HG03575 (cell line): ENCODE measurements around the gene TIAM2.

Experiments
- ATAC-seq: cut with Tn5 transposase; IDR thresholded peaks from one replicate; pipeline ENCODE4 v1.9.1; 2021; ENCODE audit not compliant: unreplicated experiment, insufficient number of reproducible peaks, low FRiP score; ENCODE audit errors: extremely low read depth

The TIAM2 gene

DNA sequence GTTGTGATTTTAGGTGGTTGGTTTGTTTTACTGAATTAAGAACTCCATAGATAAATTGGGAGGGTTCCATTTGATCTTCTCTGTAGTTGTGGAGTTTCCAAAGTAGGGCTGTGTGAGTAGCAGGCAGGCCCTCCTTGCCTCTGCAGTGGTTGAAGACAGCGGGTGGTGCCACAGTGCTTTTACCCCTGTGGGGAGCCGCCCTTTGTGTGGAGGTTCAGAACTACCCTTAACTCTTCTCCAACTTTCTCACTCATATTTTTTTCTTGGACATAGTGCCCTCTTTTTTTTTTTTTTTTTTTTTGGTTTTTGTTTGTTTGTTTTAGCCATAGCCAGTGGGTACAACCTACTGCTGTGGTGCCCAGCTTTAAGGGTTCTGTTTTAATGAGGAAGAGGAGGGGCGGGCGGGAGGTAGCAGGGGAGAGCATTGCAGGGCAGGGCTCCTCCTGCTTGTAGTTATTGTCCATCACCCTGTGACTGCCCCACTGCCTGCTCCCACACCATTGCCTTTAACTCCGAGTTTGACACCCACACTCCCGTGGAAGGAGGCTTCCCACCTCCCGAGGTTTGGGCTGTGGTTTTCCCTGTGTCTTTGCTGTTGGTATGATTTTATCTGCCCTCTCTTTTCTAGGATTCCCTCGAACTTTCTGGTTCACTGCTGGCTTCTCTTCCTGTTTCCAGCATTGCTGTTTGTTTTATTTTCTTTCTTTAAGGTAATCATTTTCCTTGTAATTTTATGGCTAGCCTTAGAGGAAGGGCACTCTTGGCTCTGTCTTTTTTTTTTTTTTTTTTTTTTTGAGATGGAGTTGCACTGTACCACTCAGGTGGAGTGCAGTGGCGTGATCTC, 50.7 kb downstream of the TIAM2 start:
- no peak for ATAC-seq

DNA sequence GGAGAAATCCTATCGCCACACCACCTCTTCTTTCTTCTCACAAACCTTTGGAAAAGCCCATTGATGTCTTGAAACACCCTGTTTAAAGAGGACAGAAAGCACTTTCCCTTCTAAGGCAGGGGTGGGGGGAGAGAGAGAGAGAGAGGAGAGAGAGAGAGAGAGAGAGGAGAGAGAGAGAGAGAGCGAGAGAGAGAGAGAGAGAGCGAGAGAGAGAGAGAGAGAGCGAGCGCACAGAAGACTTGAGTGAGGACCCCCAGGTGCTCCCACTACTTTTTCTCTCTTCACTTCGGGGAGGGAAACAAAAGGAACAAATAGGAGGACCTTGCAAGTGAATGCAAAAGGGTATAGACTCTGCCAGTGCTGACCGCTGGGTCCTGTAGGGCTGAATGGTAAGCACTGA, 52.4 kb downstream of the TIAM2 start:
- ATAC-seq: no peak

DNA sequence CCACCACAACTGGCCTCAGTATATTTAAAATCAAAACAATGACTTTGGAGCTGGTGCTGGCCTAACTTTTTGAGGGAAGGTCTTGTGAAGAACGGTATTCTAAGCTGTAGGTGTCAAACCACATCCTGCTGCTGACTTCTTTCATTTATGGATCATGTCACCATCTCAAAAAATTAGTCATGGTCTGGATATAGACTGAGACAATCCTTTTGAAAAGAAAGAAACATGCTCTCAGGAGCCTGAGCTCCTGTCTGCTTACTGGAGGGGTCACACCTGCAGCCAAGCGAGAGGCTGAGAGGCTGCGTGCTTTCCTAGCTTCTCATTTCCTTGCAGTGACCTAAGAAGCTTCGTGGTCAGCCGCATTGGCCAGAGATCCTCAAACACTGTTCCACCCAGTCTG, 55.2 kb downstream of the TIAM2 start:
- peak; percentile 95 for ATAC-seq

DNA sequence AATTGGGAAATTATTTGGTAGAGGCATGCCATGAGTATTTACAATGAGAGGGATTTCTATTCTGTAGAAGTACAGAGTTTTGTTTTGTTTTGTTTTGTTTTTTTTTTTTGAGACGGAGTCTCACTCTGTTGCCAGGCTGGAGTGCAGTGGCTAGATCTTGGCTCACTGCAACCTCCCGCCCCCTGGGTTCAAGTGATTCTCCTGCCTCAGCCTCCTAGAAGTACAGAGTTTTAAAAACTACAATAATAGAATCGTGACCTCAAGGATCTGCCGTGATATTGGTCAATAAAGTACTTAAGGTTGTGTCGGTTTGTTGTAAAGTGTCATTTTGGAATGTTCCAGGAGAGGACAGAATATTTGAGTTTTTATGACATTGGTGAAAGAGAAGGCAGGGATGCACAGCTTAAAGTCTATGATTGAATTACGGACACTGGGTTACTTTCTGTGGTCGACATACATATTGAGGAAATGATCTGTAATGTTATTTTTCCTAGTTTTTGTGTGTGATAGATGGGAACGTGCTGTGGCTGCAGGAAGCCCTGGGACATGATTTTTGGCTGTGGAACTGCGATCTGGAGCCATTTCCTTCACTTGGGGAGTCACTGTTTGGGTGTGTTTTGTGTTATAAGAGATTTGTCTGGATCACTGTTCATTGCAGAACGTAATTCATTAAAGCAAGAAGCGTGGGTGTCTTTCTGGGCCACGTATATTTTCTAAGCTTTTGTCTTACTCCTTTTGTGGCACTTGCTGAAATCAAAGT, 59.6 kb downstream of the TIAM2 start:
- no peak for ATAC-seq

DNA sequence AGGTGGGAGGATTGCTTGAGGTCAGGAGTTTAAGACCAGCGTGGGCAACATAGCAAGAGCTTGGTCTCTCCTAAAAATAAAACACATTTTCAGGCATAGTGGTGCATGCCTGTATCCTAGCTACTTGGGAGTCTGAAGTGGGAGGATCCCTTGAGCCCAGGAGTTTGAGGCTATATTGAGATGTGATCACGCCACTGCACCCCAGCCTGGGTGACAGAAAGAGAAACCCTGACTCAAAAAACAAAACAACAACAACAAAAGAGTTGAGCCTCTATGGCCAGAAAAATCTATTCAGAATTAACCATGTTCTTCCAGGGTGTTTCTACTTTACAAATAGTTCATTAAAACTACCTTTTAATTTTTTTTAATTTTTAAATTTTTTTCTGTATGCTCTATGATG, 60.6 kb downstream of the TIAM2 start:
- no peak for ATAC-seq

DNA sequence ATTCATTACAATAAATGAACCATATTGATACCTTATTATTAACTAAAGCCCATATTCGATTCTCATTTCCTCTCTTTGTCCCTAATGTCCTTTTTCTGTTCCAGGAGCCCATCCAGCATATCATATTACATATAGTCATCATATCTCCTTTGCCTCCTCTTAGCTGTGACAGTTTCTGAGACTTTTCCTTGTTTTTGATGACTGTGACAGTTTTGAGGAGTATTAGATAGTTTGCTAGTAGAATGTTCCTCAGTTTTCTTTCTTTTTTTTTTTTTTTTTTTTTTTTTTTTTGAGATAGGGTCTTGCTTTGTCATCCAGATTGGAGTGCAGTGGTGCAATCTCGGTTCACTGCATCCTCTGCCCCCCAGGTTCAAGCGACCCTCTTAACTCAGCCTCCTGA, 61.6 kb downstream of the TIAM2 start:
- ATAC-seq: no peak

DNA sequence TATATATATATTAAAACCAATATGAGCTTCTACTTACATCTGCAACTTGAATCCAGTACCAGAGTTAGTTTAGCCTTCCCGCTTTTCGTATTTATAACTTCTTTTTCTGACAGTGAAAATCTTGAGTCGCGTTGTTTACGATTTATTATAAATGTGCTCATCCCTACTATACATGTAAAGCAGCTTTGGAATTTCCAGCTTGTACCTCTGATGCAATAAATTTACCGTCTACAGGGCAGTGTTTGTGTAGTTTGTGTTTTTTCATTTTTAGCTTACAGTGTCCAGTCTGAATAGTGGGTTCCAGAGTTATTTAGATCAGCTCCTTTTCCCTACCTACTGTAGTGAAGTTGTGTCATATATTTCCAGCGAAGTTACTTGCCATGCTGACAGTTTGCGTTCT, 66.3 kb downstream of the TIAM2 start:
- no peak for ATAC-seq

DNA sequence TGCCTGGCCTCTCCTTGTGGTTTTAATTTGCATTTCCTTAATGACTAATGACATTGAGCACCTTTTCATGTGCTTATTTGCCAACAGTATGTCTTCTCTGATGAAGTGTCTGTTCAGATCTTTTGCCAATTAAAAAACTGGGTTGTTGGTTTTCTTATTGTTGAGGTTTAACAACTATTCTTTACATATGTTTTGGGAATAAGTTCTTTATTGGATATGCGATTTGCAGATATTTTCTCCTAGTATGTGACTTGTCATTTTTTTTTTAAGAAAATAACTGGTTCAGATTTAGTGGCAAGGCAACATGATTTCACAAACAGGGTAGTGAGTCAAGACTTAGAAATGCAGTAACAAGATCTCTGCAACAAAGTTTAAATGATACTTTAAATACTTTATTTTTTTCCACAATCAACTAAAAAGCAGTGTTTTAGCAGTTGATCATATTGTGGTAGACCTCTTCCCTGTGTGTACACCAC, 67.8 kb downstream of the TIAM2 start:
- ATAC-seq: no peak

DNA sequence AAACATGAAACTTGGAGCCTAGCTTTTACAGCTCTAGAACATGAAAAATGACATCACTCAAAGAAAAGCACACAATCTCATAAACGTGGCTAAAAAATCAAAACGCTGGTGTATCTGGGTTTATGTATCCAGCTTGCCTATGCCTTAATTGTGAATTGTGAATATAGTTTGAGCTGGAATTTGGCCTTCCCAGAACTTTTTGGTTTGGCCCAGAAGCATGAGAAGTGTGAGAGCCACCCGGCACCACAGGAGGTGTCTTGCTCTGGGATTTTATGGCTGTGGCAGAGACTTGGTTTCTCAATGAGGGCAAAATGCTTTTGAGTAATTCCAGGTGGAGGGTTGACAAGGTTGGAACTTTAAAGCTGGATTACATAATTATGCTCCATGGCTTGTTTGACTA, 69.2 kb downstream of the TIAM2 start:
- no peak for ATAC-seq

DNA sequence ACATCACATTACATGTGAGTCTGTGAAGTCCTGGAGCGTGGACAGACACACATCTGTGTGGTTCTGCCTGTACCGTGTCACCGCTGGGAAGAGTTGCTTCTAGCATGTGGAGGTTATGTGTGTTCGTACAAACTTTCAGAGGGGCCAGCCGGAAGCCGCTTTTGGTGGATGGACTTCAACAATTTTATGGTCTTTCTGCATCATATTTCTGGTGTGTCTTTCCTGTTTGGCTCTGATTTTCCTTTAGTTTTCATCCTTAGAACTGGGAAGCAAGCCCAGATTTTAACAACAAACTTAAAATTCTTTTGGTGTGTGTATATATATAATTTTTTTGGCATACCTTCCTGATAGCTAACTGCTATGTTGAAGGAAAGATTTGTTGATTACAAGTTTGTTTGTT, 71.2 kb downstream of the TIAM2 start:
- no peak for ATAC-seq

DNA sequence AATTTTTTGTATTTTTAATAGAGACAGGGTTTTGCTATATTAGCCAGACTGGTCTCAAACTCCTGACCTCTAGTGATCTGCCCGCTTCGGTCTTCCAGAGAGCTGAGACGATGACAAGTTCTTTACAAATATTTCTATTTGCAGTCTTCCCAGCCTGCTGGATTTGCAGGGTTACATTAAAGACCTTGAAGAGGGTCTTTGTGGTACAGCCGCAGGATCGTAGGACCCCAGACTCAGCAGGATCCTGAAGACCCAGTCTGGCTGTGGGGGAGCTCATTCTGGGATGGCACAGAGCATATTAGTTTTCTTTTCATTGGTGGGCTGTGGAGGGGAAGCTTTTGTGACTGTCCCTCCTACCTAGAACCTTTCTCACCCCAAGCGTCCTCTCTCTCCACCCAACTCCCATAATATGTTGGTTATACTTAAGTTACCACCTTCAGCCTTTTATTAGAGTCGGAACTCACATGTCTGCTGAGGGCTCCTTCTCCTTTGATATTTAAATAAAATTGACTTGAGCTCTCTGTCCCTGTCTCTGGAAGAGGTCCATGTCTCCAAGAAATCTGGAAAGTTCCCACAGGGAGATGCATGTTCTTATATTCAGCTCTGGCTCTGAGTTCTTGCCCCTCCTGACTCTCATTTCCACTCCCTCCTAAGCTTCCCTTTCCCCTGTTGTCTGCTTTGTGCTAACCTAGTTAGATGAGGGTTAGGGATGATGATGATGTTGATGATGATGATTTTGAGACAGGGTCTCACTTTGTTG, 72.0 kb downstream of the TIAM2 start:
- no peak for ATAC-seq

DNA sequence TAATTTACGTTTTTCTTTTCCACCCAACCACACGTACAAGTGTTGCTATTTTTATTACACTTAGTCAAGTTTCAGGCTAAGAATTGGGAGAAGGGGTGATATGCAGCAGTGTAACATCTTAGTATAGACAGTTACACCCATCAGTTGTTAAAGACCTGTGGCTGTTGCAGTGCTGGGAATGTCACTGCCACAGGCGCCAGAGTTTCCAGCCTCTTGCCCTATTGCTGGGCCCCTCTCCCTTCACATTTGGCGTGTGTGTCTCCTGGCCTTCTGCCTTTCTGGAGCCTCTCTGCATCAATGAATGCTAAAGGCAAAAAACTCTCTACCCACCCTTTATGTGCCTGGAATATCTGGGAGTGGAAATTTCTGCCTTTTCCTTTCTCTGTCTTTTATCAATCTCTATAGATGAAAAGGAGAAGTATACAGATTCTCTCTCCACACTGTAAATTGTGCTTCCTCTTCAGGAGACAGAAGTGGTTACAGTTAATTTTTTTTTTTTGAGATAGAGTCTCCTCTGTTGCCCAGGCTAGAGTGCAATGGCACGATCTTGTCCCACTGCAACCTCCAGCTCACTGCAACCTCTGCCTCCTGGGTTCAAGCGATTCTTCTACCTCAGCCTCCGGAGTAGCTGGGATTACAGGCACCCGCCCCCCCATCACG, 73.0 kb downstream of the TIAM2 start:
- no peak for ATAC-seq

DNA sequence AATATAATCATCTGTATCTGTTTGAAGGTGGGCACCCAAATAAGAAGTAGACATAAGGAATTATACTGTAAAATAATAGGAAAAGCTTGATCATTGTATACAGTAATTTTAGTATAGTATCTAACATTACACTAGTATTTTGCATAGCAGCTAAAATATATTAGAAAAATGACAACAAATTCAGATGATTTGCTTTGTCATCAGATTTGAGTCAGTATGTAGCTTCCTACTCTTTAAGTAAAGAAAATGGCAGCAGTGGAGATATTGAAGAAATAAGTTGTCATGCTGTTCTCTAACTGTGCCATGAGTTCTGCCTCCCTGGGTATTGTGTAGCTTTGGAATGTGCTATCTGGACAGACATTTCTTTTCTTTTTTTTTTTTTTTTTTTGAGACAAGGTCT, 74.4 kb downstream of the TIAM2 start:
- ATAC-seq: no peak

DNA sequence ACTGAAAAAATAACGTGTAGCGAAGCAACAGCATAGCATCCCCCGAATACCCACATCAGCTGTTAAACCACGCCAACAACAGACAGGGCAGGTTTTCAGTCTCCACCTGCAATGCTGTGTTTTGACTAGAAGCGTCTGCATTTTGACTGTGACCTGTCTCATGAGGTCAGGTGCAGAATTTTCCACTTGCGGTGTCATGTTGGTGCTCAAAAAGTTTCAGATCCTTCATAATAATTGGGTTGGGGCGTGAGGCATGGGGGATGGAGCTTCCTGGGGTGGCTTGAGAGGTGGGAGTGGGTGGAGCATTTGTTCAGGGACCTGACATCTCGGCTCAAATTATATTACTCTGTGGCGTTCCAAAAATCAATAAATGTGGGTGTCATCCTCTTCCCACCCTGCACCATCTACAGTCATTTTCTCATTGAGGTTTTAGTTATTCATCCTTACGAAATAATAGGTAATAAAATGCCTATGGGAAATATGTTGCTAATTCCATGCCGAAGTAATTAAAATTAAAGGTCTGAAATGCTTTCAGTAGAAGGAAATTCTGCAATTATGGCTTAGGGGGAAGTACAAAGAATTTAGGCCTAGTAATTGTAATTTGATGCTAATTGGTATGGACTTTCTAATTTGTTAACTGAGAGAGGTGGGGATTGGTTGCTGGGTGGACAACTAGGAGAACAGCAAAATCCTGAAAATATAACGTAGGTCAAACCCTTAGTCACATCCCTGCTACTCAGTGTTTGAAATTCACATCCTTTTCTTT, 81.0 kb downstream of the TIAM2 start:
- no peak for ATAC-seq

DNA sequence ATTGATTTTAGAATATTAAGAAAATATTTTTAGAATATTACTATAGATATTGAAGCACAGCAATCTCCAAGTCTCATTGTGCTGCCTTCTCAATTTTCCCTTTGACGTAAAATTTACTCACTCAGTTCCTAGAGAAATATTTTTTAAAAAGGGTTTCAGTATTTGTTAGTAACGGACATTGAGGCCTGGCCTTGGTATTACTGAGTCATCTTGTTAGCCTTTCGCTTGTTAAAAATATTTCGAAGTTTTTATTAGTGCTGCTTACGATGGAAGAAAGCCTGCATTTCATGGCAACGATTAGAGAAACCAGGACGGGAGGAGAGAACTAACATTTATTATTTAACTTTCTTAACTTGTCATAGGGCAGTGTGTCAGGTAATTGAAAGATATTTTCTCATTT, 82.2 kb downstream of the TIAM2 start:
- ATAC-seq: no peak

DNA sequence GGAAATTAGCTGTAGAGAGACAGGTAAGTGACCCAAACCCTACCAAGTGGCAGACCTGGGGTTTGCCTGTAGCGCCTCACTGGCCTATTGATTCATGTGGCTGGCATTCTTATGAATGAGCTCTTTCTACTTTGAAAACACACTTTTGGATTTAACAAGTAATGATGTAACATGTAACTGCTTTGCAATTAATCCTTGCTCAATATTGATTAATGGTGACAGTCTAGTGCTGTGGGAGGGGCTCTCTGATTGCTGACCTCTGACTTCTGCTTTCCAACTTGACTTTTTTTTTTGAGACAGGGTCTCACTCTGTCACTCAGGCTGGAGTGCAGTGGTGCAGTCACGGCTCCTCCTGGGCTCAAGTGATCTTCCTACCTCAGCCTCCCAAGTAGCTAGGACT, 82.7 kb downstream of the TIAM2 start:
- no peak for ATAC-seq

DNA sequence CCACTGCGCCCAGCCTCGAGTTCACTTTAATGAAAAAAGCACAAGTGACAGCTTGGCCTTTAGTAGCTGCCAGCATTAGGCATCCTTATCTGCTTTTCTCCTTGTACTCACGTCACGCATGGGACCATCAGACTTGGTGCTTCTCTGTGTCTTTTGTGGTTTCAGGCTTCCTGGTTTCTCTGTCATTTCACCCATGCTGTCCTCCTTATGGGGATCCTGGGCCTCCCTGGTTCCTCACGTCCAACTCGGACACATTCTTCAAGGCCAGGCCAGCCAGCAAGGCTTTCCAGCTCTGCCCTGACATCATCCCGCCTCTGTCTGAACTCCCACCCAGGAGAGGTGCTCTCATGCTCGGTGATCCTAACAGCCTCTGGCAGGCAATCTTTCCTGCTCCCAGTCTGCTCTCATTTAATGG, 83.2 kb downstream of the TIAM2 start:
- ATAC-seq: no peak

DNA sequence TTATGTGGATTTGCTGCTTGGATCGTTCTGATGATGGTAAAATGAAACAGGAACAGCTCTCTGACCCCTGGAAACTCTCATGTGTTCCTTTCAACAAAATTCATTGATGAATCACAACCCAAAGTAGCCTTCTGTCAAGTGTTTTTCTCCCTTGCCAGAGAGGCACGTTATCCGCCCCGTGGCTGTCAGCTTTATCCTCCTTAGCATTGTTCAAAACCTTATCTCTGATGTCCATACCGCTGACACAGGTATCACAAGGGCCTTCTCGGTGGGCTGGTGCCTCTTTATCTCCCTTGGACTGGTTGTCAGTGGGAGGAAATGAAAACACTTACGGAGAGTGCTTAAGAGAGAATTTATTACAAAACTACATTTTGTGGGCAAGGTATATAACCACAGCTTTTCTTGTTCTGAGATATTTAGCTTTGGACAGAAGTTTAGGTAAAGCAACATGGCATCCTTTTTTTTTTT, 84.9 kb downstream of the TIAM2 start:
- ATAC-seq: no peak
